Hepatocyte (in vitro differentiated cells): ENCODE measurements around the gene DHRS11. TPM values are rescaled to one million over a fixed set of nuclear protein-coding genes. Genes with fewer than 3 reads are reported as not detected.

Experiments used
- DNase-seq: peaks from one replicate; pipeline ENCODE4 v3.0.0-alpha.2; 2016; ENCODE audit warnings: low spot score
- H2AFZ ChIP-seq: fragments of 200-600 bp; sonication (generic); 2 replicates; pipeline ENCODE4 v1.6.0; 2016; ENCODE audit warnings: antibody characterized with exemption, mild to moderate bottlenecking
- H3K27ac ChIP-seq: fragments of 200-600 bp; sonication (generic); 2 replicates; pipeline ENCODE4 v1.5.1; 2016; ENCODE audit warnings: mild to moderate bottlenecking
- H3K27me3 ChIP-seq: fragments of 200-600 bp; sonication (generic); 2 replicates; pipeline ENCODE4 v1.6.1; 2016
- H3K36me3 ChIP-seq: fragments of 200-600 bp; sonication (generic); replicated peaks from 2 replicates; pipeline ENCODE4 v1.5.1; 2016; ENCODE audit warnings: low read depth; ENCODE audit not compliant: insufficient read depth
- H3K4me1 ChIP-seq: fragments of 200-600 bp; sonication (generic); 2 replicates; pipeline ENCODE4 v1.5.1; 2016; ENCODE audit warnings: mild to moderate bottlenecking, moderate library complexity; ENCODE audit not compliant: insufficient read depth
- H3K4me2 ChIP-seq: fragments of 200-600 bp; sonication (generic); 2 replicates; pipeline ENCODE4 v1.6.0; 2016
- H3K4me3 ChIP-seq: fragments of 200-600 bp; sonication (generic); 2 replicates; pipeline ENCODE4 v1.5.1; 2016; ENCODE audit warnings: mild to moderate bottlenecking
- H3K79me2 ChIP-seq: fragments of 200-600 bp; sonication (generic); 2 replicates; pipeline ENCODE4 v1.6.0; 2017; ENCODE audit warnings: mild to moderate bottlenecking
- H3K9me2 ChIP-seq: fragments of 200-600 bp; sonication (generic); replicated peaks from 2 replicates; pipeline ENCODE4 v1.6.0; 2017; ENCODE audit warnings: mild to moderate bottlenecking; ENCODE audit not compliant: insufficient read depth
- H3K9me3 ChIP-seq: fragments of 200-600 bp; sonication (generic); 2 replicates; pipeline ENCODE4 v1.5.1; 2016; ENCODE audit warnings: low read depth, mild to moderate bottlenecking
- H4K20me1 ChIP-seq: fragments of 200-600 bp; sonication (generic); 2 replicates; pipeline ENCODE4 v1.6.0; 2016; ENCODE audit warnings: mild to moderate bottlenecking; ENCODE audit not compliant: insufficient read depth, poor library complexity, severe bottlenecking
- EZH2 ChIP-seq: fragments of 200-600 bp; sonication (generic); IDR thresholded peaks from 2 replicates; pipeline ENCODE4 v1.6.1; 2016; ENCODE audit warnings: antibody characterized with exemption, mild to moderate bottlenecking, borderline replicate concordance
- EZH2phosphoT487 ChIP-seq: fragments of 200-600 bp; sonication (generic); IDR thresholded peaks from one replicate; pipeline ENCODE4 v1.6.1; 2018; ENCODE audit warnings: antibody characterized with exemption, mild to moderate bottlenecking, low read depth, moderate library complexity; ENCODE audit not compliant: unreplicated experiment, severe bottlenecking
- WGBS: methylation state at CpG from one replicate; pipeline ENCODE4 v1.1.6; 2016; ENCODE audit warnings: low lambda C conversion rate; ENCODE audit errors: missing lambda C conversion rate; 5-methylcytosine and 5-hydroxymethylcytosine counted together
- polyA plus RNA-seq: library from polyadenylated mRNA; unstranded; fragments of >200 nt; fragmentation: Nextera tagmentation; extraction: Ambion mirVana; gene quantifications from 2 replicates; pipeline ENCODE4 v1.2.1, GENCODE V29; 2016
- total RNA-seq: library from RNA; depleted of rRNA; stranded (reverse); fragments of >200 nt; gene quantifications from 2 replicates; pipeline ENCODE4 v1.2.3, GENCODE V29; 2014
- TF ChIP-seq, protein P1 (sequence below): fragments of 200-600 bp; sonication (generic); IDR thresholded peaks from 2 replicates; pipeline ENCODE4 v1.5.1; 2016; ENCODE audit warnings: antibody characterized with exemption, mild to moderate bottlenecking; ENCODE audit not compliant: poor library complexity

Gene DHRS11
- total and polyA plus RNA-seq, 2 experiments from 2014 or later = 33.2 to 49.8 TPM

DNA sequence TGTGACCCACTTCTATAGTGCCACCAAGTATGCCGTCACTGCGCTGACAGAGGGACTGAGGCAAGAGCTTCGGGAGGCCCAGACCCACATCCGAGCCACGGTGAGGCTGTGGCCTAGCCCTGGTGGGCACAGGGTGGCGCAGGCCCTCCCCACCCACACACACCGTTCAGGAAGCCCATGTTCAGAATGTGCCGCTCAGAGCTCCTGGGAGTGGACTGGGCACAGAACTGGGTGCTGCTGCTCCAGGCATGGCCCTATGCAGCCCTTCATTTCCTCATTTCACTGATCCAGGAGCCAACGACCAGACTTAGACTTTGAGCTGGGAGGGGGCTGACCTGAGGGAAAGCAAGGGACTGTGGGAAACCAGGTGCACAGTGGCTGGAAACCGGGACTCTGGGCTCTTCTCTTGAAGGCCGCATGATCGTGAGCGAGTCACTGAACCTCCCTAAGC lies 7.3 kb downstream of the DHRS11 start:
- Histone ChIP-seq H3K79me2 (peaks cover 26% of the 10 kb centered on the region), H3K27me3 (no peaks in the 10 kb centered on the region), H3K4me1 (peaks cover 9% of the 10 kb centered on the region), H3K4me2 (no peak overlapping the region), H3K36me3 (no peaks in the 10 kb centered on the region), H3K27ac (no peak overlapping the region), H3K4me3 (no peak overlapping the region), H2AFZ (no peak overlapping the region), H3K9me3 (no peaks in the 10 kb centered on the region), H3K9me2 (no peaks in the 10 kb centered on the region), H4K20me1 (no peaks in the 10 kb centered on the region)
- TF ChIP-seq, protein P1, sequence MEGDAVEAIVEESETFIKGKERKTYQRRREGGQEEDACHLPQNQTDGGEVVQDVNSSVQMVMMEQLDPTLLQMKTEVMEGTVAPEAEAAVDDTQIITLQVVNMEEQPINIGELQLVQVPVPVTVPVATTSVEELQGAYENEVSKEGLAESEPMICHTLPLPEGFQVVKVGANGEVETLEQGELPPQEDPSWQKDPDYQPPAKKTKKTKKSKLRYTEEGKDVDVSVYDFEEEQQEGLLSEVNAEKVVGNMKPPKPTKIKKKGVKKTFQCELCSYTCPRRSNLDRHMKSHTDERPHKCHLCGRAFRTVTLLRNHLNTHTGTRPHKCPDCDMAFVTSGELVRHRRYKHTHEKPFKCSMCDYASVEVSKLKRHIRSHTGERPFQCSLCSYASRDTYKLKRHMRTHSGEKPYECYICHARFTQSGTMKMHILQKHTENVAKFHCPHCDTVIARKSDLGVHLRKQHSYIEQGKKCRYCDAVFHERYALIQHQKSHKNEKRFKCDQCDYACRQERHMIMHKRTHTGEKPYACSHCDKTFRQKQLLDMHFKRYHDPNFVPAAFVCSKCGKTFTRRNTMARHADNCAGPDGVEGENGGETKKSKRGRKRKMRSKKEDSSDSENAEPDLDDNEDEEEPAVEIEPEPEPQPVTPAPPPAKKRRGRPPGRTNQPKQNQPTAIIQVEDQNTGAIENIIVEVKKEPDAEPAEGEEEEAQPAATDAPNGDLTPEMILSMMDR = no peak
- TF ChIP-seq EZH2phosphoT487 (no peak), EZH2 (no peak)
- peak; percentile 41 for DNase-seq
- WGBS = 86% methylated on average over 13 of the region's 13 CpGs

DNA sequence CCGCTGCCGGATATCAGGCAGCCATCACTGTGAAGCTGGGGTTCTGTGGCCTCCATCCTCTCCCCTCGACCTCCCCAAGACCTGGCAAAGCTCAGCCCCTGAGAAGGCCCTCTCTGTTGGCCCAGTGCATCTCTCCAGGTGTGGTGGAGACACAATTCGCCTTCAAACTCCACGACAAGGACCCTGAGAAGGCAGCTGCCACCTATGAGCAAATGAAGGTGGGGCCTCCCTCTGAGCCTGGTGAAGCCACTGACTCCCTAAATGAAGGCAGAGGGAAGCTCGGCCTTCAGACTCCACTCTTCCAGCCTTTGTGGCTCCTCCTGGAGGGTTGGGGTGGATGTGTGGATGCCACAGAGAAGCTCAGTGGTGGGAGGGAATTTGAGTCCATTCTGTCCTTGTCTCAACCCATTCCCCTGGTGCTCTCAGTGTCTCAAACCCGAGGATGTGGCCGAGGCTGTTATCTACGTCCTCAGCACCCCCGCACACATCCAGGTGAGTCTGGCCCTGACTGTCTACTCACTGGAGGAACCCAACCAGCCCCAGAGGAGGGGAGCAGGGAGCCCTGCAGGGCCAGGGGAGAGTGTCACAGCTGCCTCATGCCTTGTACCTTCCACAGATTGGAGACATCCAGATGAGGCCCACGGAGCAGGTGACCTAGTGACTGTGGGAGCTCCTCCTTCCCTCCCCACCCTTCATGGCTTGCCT lies 8.0 kb downstream of the DHRS11 start:
- Histone ChIP-seq H2AFZ (no peak overlapping the region), H3K79me2 (peaks cover 23% of the 10 kb centered on the region), H3K4me3 (no peak overlapping the region), H4K20me1 (no peaks in the 10 kb centered on the region), H3K36me3 (no peaks in the 10 kb centered on the region), H3K4me2 (no peak overlapping the region), H3K27ac (peak overlapping the region; percentile 88), H3K27me3 (no peaks in the 10 kb centered on the region), H3K4me1 (peaks cover 9% of the 10 kb centered on the region), H3K9me2 (no peaks in the 10 kb centered on the region), H3K9me3 (no peaks in the 10 kb centered on the region)
- TF ChIP-seq, protein P1 = no peak
- TF ChIP-seq EZH2 (no peak), EZH2phosphoT487 (no peak)
- WGBS = 90% methylated on average over 11 of the region's 11 CpGs
- DNase-seq = no peak

DNA sequence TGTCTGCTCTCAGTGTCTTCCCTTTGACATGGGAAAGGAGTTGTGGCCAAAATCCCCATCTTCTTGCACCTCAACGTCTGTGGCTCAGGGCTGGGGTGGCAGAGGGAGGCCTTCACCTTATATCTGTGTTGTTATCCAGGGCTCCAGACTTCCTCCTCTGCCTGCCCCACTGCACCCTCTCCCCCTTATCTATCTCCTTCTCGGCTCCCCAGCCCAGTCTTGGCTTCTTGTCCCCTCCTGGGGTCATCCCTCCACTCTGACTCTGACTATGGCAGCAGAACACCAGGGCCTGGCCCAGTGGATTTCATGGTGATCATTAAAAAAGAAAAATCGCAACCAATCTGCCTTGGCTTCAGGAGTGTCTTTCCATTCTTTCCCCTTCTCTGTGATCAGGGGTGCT lies 8.8 kb downstream of the DHRS11 start:
- H3K9me3 ChIP-seq = no peaks in the 10 kb centered on the region
- peaks cover 9% of the 10 kb centered on the region for H3K4me1 ChIP-seq
- 71% methylated on average over 3 of the region's 3 CpGs for WGBS
- H3K27me3 ChIP-seq = no peaks in the 10 kb centered on the region
- no peak for TF ChIP-seq EZH2phosphoT487
- H2AFZ ChIP-seq = peak overlapping the region; percentile 78
- no peaks in the 10 kb centered on the region for H3K36me3 ChIP-seq
- no peaks in the 10 kb centered on the region for H4K20me1 ChIP-seq
- no peaks in the 10 kb centered on the region for H3K9me2 ChIP-seq
- H3K4me2 ChIP-seq = peak overlapping the region; percentile 98
- no peak for DNase-seq
- H3K79me2 ChIP-seq = peaks cover 17% of the 10 kb centered on the region
- no peak overlapping the region for H3K4me3 ChIP-seq
- peak overlapping the region; percentile 88 for H3K27ac ChIP-seq

DNA sequence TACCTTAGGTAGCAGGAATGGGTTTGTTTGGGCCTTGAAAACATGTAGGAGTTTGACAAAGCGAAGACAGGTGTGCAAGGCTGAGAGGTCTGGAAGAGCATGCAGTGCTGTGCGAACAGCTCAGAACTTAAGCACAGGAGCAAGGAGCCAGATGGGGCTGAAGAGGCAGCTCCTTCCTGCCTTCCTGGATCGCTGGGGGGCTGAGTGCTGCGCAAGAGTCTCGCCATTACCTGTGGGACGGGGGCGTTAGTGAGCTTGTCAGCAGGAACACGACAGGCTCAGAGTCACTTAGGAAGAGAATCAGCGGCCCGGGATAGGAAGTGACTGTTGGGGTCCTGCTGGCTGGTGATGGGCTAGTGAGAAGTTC lies 9.2 kb downstream of the DHRS11 start:
- Histone ChIP-seq H2AFZ (peak overlapping the region; percentile 78), H3K27ac (peak overlapping the region; percentile 88), H3K36me3 (no peaks in the 10 kb centered on the region), H3K4me1 (peaks cover 9% of the 10 kb centered on the region), H3K4me2 (peak overlapping the region; percentile 98), H3K79me2 (peaks cover 13% of the 10 kb centered on the region), H3K27me3 (no peaks in the 10 kb centered on the region), H3K9me2 (no peaks in the 10 kb centered on the region), H3K4me3 (peak overlapping the region; percentile 26), H3K9me3 (no peaks in the 10 kb centered on the region), H4K20me1 (no peaks in the 10 kb centered on the region)
- TF ChIP-seq EZH2phosphoT487 = no peak
- DNase-seq = peak; percentile 37
- WGBS = 16% methylated on average over 10 of the region's 10 CpGs
